ENCODE measurements around the gene SMAP1.

SMAP1 gene

GRCh38 chr6:70874181-70874913 lies 206.7 kb downstream of the SMAP1 start:
- ChIA-PET POLR2A (no interaction called here), CTCF (interaction anchor here (0.5 to 2.3 kb wide), 3 partner anchors 10 to 653 kb away, joined by 5 to 16 read pairs (median 6); no protein-coding TSS in a partner anchor)
- Histone ChIP-seq H3K9me3 (ENCODE audit: control insufficient read depth, insufficient read depth, low read depth, low read length) (no peaks in the 10 kb centered on the region), H3K27ac (ENCODE audit: extremely low read depth, low read depth, low read length) (no peak overlapping the region), H3K4me1 (ENCODE audit: control insufficient read depth, insufficient read depth, low read length) (no peaks in the 10 kb centered on the region), H3K4me3 (ENCODE audit: low read depth, low read length) (no peak overlapping the region), H3K36me3 (ENCODE audit: control insufficient read depth in 2 of 2, insufficient read depth in 1 of 2, low read length in 2 of 2) (no peaks in the 10 kb centered on the region)
- no peak for TF ChIP-seq ZBTB20 (tag by site-specific recombination; IDR thresholded peaks at IDR 0.05)
- TF ChIP-seq ZNF184 (tag by site-specific recombination; IDR thresholded peaks at IDR 0.05): no peak
- TF ChIP-seq MYNN (tag by site-specific recombination; IDR thresholded peaks at IDR 0.05; ENCODE audit: borderline replicate concordance): no peak
- TF ChIP-seq ZNF423 (tag by site-specific recombination; IDR thresholded peaks at IDR 0.05): no peak
- no peak for TF ChIP-seq ZNF692 (tag by site-specific recombination; IDR thresholded peaks at IDR 0.05)
- TF ChIP-seq ZNF561 (tag by site-specific recombination; IDR thresholded peaks at IDR 0.05; ENCODE audit: borderline replicate concordance): no peak
- TF ChIP-seq KLF9 (tag by site-specific recombination; IDR thresholded peaks at IDR 0.05; ENCODE audit: low read depth): no peak
- TF ChIP-seq ZBTB11 (tag by site-specific recombination; conservative IDR thresholded peaks at IDR 0.05; ENCODE audit: low read depth): no peak
- TF ChIP-seq SP7 (tag by site-specific recombination; IDR thresholded peaks at IDR 0.05): no peak
- no peak for TF ChIP-seq ZNF610 (tag by site-specific recombination; IDR thresholded peaks at IDR 0.05; ENCODE audit: borderline replicate concordance)
- TF ChIP-seq KLF10 (tag by site-specific recombination; IDR thresholded peaks at IDR 0.05): no peak
- TF ChIP-seq ZNF280C (tag by site-specific recombination; IDR thresholded peaks at IDR 0.05): no peak
- TF ChIP-seq ZNF830 (tag by site-specific recombination; IDR thresholded peaks at IDR 0.05; ENCODE audit: low read depth): no peak
- no peak for TF ChIP-seq SETDB1 (IDR thresholded peaks at IDR 0.05; ENCODE audit: insufficient read length, low read length)
- no peak for TF ChIP-seq HOXA7 (CRISPR knock-in tag; IDR thresholded peaks at IDR 0.05; ENCODE audit: borderline replicate concordance)
- no peak for TF ChIP-seq ZNF549 (tag by site-specific recombination; IDR thresholded peaks at IDR 0.05)
- no peak for TF ChIP-seq ZBTB48 (tag by site-specific recombination; IDR thresholded peaks at IDR 0.05)
- TF ChIP-seq ZBTB49 (tag by site-specific recombination; IDR thresholded peaks at IDR 0.05; ENCODE audit: low read depth): no peak
